Activated CD8-positive, alpha-beta memory T cell treated with anti-CD3 and anti-CD28 coated beads, Interleukin-2, amount 10 ng/mL, durations not matched to agents 7 days and 5 days (primary cell): Measurements from ENCODE around the gene USP40. TPM values are rescaled to one million over a fixed set of nuclear protein-coding genes. Genes with fewer than 3 reads are reported as not detected.
A peak's percentile ranks its signal among the peaks of the same experiment; 100 is the strongest.

Experiments
- ATAC-seq: fragments of 150-1000 bp; cut with Tn5 transposase; one replicate; pipeline ENCODE4 v1.10.0; 2021; ENCODE audit warnings: moderate library complexity
- CTCF ChIA-PET: fragments of 350-600 bp; sonication (Branson Sonifier 250); formaldehyde crosslinking; loops from one replicate; lab custom pipeline; 2021; ENCODE audit warnings: antibody characterized with exemption; lab: Charles Lee
- DNase-seq: peaks from one replicate; pipeline ENCODE4 v3.0.0-alpha.2; 2020
- H3K27ac Mint-ChIP-seq: one replicate; pipeline ENCODE4 v1.8.0; 2021; ENCODE audit warnings: mild to moderate bottlenecking, mixed read lengths
- H3K27me3 Mint-ChIP-seq: one replicate; pipeline ENCODE4 v1.8.0; 2021; ENCODE audit warnings: mixed read lengths
- H3K36me3 Mint-ChIP-seq: one replicate; pipeline ENCODE4 v1.8.0; 2021; ENCODE audit warnings: mild to moderate bottlenecking, mixed read lengths
- H3K4me1 Mint-ChIP-seq: one replicate; pipeline ENCODE4 v1.8.0; 2021; ENCODE audit warnings: mixed read lengths
- H3K4me3 Mint-ChIP-seq: one replicate; pipeline ENCODE4 v1.8.0; 2021; ENCODE audit warnings: mild to moderate bottlenecking, moderate library complexity, mixed read lengths
- H3K9me3 Mint-ChIP-seq: one replicate; pipeline ENCODE4 v1.8.0; 2022; ENCODE audit warnings: low read depth, mixed read lengths
- total RNA-seq, 2 experiments: library from RNA; stranded (reverse); gene quantifications; one replicate each; pipeline ENCODE4 v1.2.3, GENCODE V29; 2021

The USP40 gene
- total RNA-seq, 2 experiments from 2014 or later = 8.7 to 11.2 TPM

DNA sequence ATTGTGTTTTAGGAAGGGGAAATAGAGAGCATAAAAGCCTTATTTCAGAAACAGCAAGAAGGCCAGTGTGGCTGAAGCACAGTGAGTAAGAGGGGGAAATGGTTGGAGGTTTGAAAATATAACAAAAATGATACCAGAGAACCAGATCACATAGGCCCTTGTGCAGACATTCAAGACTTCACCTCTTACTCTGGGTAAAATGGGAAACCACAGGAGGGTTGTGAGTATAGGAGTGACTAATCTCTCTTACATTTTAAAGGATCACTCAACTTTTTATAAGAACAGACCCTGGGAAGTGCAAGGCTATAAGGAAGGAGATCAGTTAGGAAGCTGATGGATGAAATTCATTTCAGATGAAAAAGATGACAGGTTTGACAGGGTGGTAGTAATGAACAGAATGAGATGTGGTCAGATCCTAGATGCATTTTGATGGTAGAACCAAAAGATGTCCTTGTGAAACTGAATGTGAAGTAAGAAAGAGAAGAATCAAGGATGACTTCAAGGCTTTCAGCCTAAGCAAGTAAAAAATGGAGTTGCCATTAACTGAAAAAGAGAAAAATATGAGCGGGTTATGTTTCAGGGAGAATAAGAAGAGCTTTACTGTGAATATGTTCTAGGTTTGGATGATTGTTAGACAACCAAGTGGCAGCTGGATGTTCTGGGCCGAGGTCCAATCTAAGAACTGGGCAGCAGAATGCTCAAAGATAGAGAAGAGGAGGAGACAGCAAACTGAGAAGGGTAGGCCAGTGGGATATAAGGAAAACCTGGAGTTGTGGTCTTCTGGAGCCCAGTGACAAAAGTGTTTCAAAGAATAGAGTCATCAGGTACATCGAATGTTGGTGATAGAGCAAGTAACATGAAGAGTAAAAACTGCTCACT is 65.1 kb downstream of the USP40 start:
- Mint-ChIP-seq H3K27ac (peak overlapping the region; percentile 20), H3K36me3 (peaks cover 34% of the 10 kb centered on the region), H3K27me3 (no peaks in the 10 kb centered on the region), H3K4me3 (no peak overlapping the region), H3K4me1 (peaks cover 50% of the 10 kb centered on the region), H3K9me3 (peaks cover 17% of the 10 kb centered on the region)
- CTCF ChIA-PET = no interaction called here
- peak; percentile 92 for ATAC-seq
- DNase-seq = no peak

GRCh38 chr2:233499928-233500327 is 66.7 kb downstream of the USP40 start:
- no peak for ATAC-seq
- Mint-ChIP-seq H3K9me3 (peaks cover 17% of the 10 kb centered on the region), H3K27ac (no peak overlapping the region), H3K27me3 (no peaks in the 10 kb centered on the region), H3K36me3 (peaks cover 30% of the 10 kb centered on the region), H3K4me1 (peaks cover 52% of the 10 kb centered on the region), H3K4me3 (no peak overlapping the region)
- CTCF ChIA-PET = no interaction called here
- DNase-seq = no peak

- peaks cover 19% of the 10 kb centered on the region for H3K36me3 Mint-ChIP-seq
- DNase-seq (no peak), ATAC-seq (no peak)
- H3K4me1 Mint-ChIP-seq = peaks cover 41% of the 10 kb centered on the region
- no peaks in the 10 kb centered on the region for H3K27me3 Mint-ChIP-seq
- CTCF ChIA-PET = no interaction called here
- H3K27ac Mint-ChIP-seq = no peak overlapping the region
- H3K9me3 Mint-ChIP-seq = peaks cover 13% of the 10 kb centered on the region
- H3K4me3 Mint-ChIP-seq = no peak overlapping the region
Measured at GRCh38 chr2:233498126-233498525, 68.5 kb downstream of the USP40 start.

DNA sequence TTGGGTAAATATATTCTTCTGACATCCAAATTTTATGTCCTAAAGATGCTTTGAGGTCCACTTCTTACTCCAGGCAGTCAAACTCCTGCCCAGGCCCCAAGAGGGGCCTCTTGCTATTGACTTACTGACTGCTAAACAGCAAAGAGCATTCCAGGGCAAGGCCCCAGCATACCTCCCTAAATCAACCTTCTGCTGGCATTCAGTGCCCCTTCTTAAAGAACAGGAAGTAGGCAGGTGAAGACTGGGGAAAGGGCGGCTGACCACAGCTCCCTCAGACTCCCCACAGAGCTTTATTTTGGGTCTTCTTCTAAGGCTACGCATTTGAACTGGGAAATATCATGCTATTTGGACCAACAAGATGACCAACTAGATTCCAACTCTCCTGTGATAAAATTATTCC is 68.9 kb downstream of the USP40 start:
- Mint-ChIP-seq H3K27ac (no peak overlapping the region), H3K4me1 (peaks cover 39% of the 10 kb centered on the region), H3K36me3 (peaks cover 15% of the 10 kb centered on the region), H3K4me3 (no peak overlapping the region), H3K27me3 (no peaks in the 10 kb centered on the region), H3K9me3 (peaks cover 8% of the 10 kb centered on the region)
- CTCF ChIA-PET = no interaction called here
- ATAC-seq = no peak
- DNase-seq = no peak

- peaks cover 27% of the 10 kb centered on the region for H3K4me1 Mint-ChIP-seq
- H3K4me3 Mint-ChIP-seq = no peak overlapping the region
- no peaks in the 10 kb centered on the region for H3K9me3 Mint-ChIP-seq
- no peaks in the 10 kb centered on the region for H3K27me3 Mint-ChIP-seq
- H3K27ac Mint-ChIP-seq = no peak overlapping the region
- peaks cover 3% of the 10 kb centered on the region for H3K36me3 Mint-ChIP-seq
- no peak for DNase-seq
- ATAC-seq = no peak
- CTCF ChIA-PET = interaction anchor here (0.7 kb wide), 1 partner anchor 77 kb away, joined by 3 read pairs; no protein-coding TSS in a partner anchor
Measured at GRCh38 chr2:233495503-233496496, 70.8 kb downstream of the USP40 start.

GRCh38 chr2:233492751-233493150 is 73.8 kb downstream of the USP40 start:
- H3K36me3 Mint-ChIP-seq = peaks cover 1% of the 10 kb centered on the region
- CTCF ChIA-PET = no interaction called here
- DNase-seq = no peak
- no peaks in the 10 kb centered on the region for H3K9me3 Mint-ChIP-seq
- no peak overlapping the region for H3K27ac Mint-ChIP-seq
- no peaks in the 10 kb centered on the region for H3K27me3 Mint-ChIP-seq
- H3K4me3 Mint-ChIP-seq = no peak overlapping the region
- H3K4me1 Mint-ChIP-seq = peaks cover 11% of the 10 kb centered on the region
- no peak for ATAC-seq

GRCh38 chr2:233492078-233492477 is 74.5 kb downstream of the USP40 start:
- Mint-ChIP-seq H3K4me3 (no peak overlapping the region), H3K9me3 (no peaks in the 10 kb centered on the region), H3K27ac (no peak overlapping the region), H3K4me1 (peaks cover 5% of the 10 kb centered on the region), H3K36me3 (no peaks in the 10 kb centered on the region), H3K27me3 (no peaks in the 10 kb centered on the region)
- CTCF ChIA-PET = no interaction called here
- DNase-seq (no peak), ATAC-seq (no peak)

- no peaks in the 10 kb centered on the region for H3K27me3 Mint-ChIP-seq
- CTCF ChIA-PET = no interaction called here
- DNase-seq = no peak
- H3K9me3 Mint-ChIP-seq = no peaks in the 10 kb centered on the region
- ATAC-seq = no peak
- no peak overlapping the region for H3K27ac Mint-ChIP-seq
- no peak overlapping the region for H3K4me3 Mint-ChIP-seq
- no peaks in the 10 kb centered on the region for H3K36me3 Mint-ChIP-seq
- peaks cover 2% of the 10 kb centered on the region for H3K4me1 Mint-ChIP-seq
Measured at GRCh38 chr2:233491326-233491725, 75.3 kb downstream of the USP40 start.

DNA sequence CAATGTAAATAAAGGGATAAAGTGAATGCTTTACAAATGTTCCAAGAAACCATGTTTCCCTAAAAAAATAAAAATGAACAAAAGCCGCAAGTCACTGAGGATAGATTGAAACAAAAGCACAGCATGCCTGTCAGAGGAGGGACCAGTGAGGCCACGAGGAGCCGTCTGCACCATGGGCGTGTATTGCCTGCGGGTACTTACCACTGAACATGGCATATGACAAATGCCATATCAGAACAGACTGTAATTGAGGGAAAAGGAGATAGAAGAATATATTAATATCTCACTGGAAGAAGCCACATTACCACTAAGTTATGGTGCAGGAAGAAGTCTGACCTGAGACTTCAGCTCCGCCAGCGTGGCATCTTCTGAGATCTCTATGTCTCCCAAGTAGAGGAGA is 75.8 kb downstream of the USP40 start:
- Mint-ChIP-seq H3K36me3 (no peaks in the 10 kb centered on the region), H3K4me3 (no peak overlapping the region), H3K27ac (no peak overlapping the region), H3K9me3 (no peaks in the 10 kb centered on the region), H3K4me1 (peaks cover 2% of the 10 kb centered on the region), H3K27me3 (no peaks in the 10 kb centered on the region)
- ATAC-seq = no peak
- no peak for DNase-seq
- CTCF ChIA-PET = no interaction called here

DNA sequence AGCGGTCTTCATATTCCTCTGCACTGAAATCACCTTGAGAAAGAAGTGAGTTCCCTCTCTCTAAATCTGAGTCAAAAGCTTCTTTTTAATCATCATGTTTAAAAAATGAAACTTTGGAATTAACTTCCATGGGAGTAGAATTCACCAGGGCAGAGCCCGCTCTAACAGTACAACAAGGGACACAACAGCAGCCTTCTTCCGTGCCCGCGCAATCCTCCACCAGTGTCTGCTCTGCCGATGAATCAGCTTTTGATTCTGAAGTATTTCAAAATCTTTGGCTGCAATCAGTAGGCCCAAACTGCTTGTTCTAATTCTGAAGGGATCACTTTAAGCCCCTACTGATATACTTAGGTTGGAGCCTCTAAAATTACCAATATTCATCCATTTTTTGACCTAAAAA is 76.9 kb downstream of the USP40 start:
- H3K27ac Mint-ChIP-seq = no peak overlapping the region

GRCh38 chr2:233489143-233489542 is 77.4 kb downstream of the USP40 start:
- H3K9me3 Mint-ChIP-seq = no peaks in the 10 kb centered on the region
- ATAC-seq (no peak), DNase-seq (no peak)
- no peak overlapping the region for H3K4me3 Mint-ChIP-seq
- CTCF ChIA-PET = no interaction called here
- no peaks in the 10 kb centered on the region for H3K4me1 Mint-ChIP-seq
- H3K36me3 Mint-ChIP-seq = no peaks in the 10 kb centered on the region
- no peaks in the 10 kb centered on the region for H3K27me3 Mint-ChIP-seq
- H3K27ac Mint-ChIP-seq = no peak overlapping the region

More for the DNA sequence above, 76.9 kb downstream of the USP40 start:
- H3K4me3 Mint-ChIP-seq = no peak overlapping the region
- ATAC-seq (no peak), DNase-seq (no peak)
- H3K9me3 Mint-ChIP-seq = no peaks in the 10 kb centered on the region
- CTCF ChIA-PET = interaction anchor here (1.0 kb wide), 1 partner anchor 182 kb away, joined by 3 read pairs; the partner anchor contains the start of gene UGT1A9
- H3K4me1 Mint-ChIP-seq = no peaks in the 10 kb centered on the region
- no peaks in the 10 kb centered on the region for H3K36me3 Mint-ChIP-seq
- no peaks in the 10 kb centered on the region for H3K27me3 Mint-ChIP-seq

GRCh38 chr2:233487748-233488345 is 78.7 kb downstream of the USP40 start:
- H3K27ac Mint-ChIP-seq = no peak overlapping the region
- DNase-seq (no peak), ATAC-seq (no peak)
- H3K4me3 Mint-ChIP-seq = no peak overlapping the region
- no peaks in the 10 kb centered on the region for H3K36me3 Mint-ChIP-seq
- no peaks in the 10 kb centered on the region for H3K9me3 Mint-ChIP-seq
- CTCF ChIA-PET = no interaction called here
- no peaks in the 10 kb centered on the region for H3K4me1 Mint-ChIP-seq
- H3K27me3 Mint-ChIP-seq = no peaks in the 10 kb centered on the region
